Measurements from ENCODE around the gene TTYH1.

Gene TTYH1

GRCh38 chr19:54458648-54459281, 43.5 kb downstream of the TTYH1 start:
- H3K9me3 ChIP-seq = no peaks in the 10 kb centered on the region
- no peak overlapping the region for H3K27ac ChIP-seq
- no peak for TF ChIP-seq CTCF (IDR thresholded peaks at IDR 0.05)
- H3K27me3 ChIP-seq = peaks cover 11% of the 10 kb centered on the region
- peaks cover 17 to 20% of the 10 kb centered on the region in 2 experiments for H3K4me1 ChIP-seq (ENCODE audit: control insufficient read depth in 1 of 2, insufficient read depth in 1 of 2, low read depth in 1 of 2, low read length in 1 of 2)
- no peak overlapping the region for H3K4me3 ChIP-seq (ENCODE audit: low read depth in 1 of 2, low read length in 1 of 2)
- peaks cover 88% of the 10 kb centered on the region for H3K36me3 ChIP-seq

- Histone ChIP-seq H3K9me3 (no peaks in the 10 kb centered on the region), H3K27ac (no peak overlapping the region), H3K4me1 (ENCODE audit: control insufficient read depth in 1 of 2, insufficient read depth in 1 of 2, low read depth in 1 of 2, low read length in 1 of 2) (peaks cover 25 to 27% of the 10 kb centered on the region in 2 experiments), H3K27me3 (peaks cover 19% of the 10 kb centered on the region), H3K36me3 (peaks cover 80% of the 10 kb centered on the region), H3K4me3 (ENCODE audit: low read depth in 1 of 2, low read length in 1 of 2) (no peak overlapping the region)
- no peak for TF ChIP-seq CTCF (IDR thresholded peaks at IDR 0.05)
Observed at GRCh38 chr19:54459282-54460229, 44.3 kb downstream of the TTYH1 start.

- Histone ChIP-seq H3K27ac (no peak overlapping the region), H3K4me1 (ENCODE audit: control insufficient read depth in 1 of 2, insufficient read depth in 1 of 2, low read depth in 1 of 2, low read length in 1 of 2) (peaks cover 28 to 32% of the 10 kb centered on the region in 2 experiments), H3K36me3 (peaks cover 72% of the 10 kb centered on the region), H3K4me3 (ENCODE audit: low read depth in 1 of 2, low read length in 1 of 2) (no peak overlapping the region), H3K9me3 (no peaks in the 10 kb centered on the region), H3K27me3 (peaks cover 28% of the 10 kb centered on the region)
- TF ChIP-seq CTCF (IDR thresholded peaks at IDR 0.05) = no peak
Observed at GRCh38 chr19:54460230-54461005, 45.2 kb downstream of the TTYH1 start.

GRCh38 chr19:54461210-54461609, 45.9 kb downstream of the TTYH1 start:
- H3K9me3 ChIP-seq = no peaks in the 10 kb centered on the region
- peaks cover 64% of the 10 kb centered on the region for H3K36me3 ChIP-seq
- peaks cover 28 to 32% of the 10 kb centered on the region in 2 experiments for H3K4me1 ChIP-seq (ENCODE audit: control insufficient read depth in 1 of 2, insufficient read depth in 1 of 2, low read depth in 1 of 2, low read length in 1 of 2)
- no peak overlapping the region for H3K27ac ChIP-seq
- no peak for TF ChIP-seq CTCF (IDR thresholded peaks at IDR 0.05)
- no peak overlapping the region for H3K4me3 ChIP-seq (ENCODE audit: low read depth in 1 of 2, low read length in 1 of 2)
- H3K27me3 ChIP-seq = peaks cover 35% of the 10 kb centered on the region

- Histone ChIP-seq H3K4me1 (ENCODE audit: control insufficient read depth in 1 of 2, insufficient read depth in 1 of 2, low read depth in 1 of 2, low read length in 1 of 2) (peaks cover 28 to 32% of the 10 kb centered on the region in 2 experiments), H3K27ac (no peak overlapping the region), H3K4me3 (ENCODE audit: low read depth in 1 of 2, low read length in 1 of 2) (no peak overlapping the region), H3K27me3 (peaks cover 40% of the 10 kb centered on the region), H3K9me3 (no peaks in the 10 kb centered on the region), H3K36me3 (peaks cover 60% of the 10 kb centered on the region)
- no peak for TF ChIP-seq CTCF (IDR thresholded peaks at IDR 0.05)
Observed at GRCh38 chr19:54461613-54462012, 46.3 kb downstream of the TTYH1 start.

Measured in neutrophil (primary cell).